Urothelium cell line (cell line): Measurements from ENCODE around the gene FGD3.
A peak's percentile ranks its signal among the peaks of the same experiment; 100 is the strongest.
"Not testable (repeated sequence)": the region's sequence is repeated elsewhere in the genome, so short reads cannot be mapped to it uniquely, and the experiment has no call there.

Source experiments
- DNase-seq: peaks from one replicate; pipeline ENCODE4 v3.0.0; 2011; ENCODE audit warnings: low spot score, mixed read lengths
- FAIRE-seq: peaks from 2 replicates; lab custom pipeline; 2011; peaks lifted over from hg19 to GRCh38; lab: Jason Lieb, UNC

Gene FGD3

GRCh38 chr9:93004561-93004960 lies 57.2 kb downstream of the FGD3 start:
- no peak for FAIRE-seq
- peak; percentile 1 for DNase-seq

GRCh38 chr9:93005876-93006275 lies 58.6 kb downstream of the FGD3 start:
- FAIRE-seq (no peak), DNase-seq (no peak)

- FAIRE-seq (no peak), DNase-seq (no peak)
Measured at GRCh38 chr9:93007529-93008058, 60.3 kb downstream of the FGD3 start.

- FAIRE-seq: no peak
- DNase-seq: no peak
Measured at GRCh38 chr9:93008457-93008856, 61.1 kb downstream of the FGD3 start.

- FAIRE-seq (no peak), DNase-seq (no peak)
Measured at GRCh38 chr9:93009337-93010015, 62.2 kb downstream of the FGD3 start.

- FAIRE-seq: no peak
Measured at GRCh38 chr9:93010056-93010455, 62.7 kb downstream of the FGD3 start.

GRCh38 chr9:93010704-93011103 lies 63.4 kb downstream of the FGD3 start:
- FAIRE-seq (no peak), DNase-seq (no peak)

More at GRCh38 chr9:93010056-93010455, 62.7 kb downstream of the FGD3 start:
- no peak for DNase-seq

GRCh38 chr9:93011114-93011513 lies 63.8 kb downstream of the FGD3 start:
- FAIRE-seq (no peak), DNase-seq (no peak)

- DNase-seq: no peak
- no peak for FAIRE-seq
Measured at GRCh38 chr9:93012963-93013855, 65.9 kb downstream of the FGD3 start.

- no peak for DNase-seq
- no peak for FAIRE-seq
Measured at GRCh38 chr9:93013856-93014582, 66.7 kb downstream of the FGD3 start.

GRCh38 chr9:93015190-93015589 lies 67.9 kb downstream of the FGD3 start:
- FAIRE-seq, DNase-seq: not testable (repeated sequence)

- FAIRE-seq: no peak
- DNase-seq: no peak
Measured at GRCh38 chr9:93017621-93018020, 70.3 kb downstream of the FGD3 start.

- DNase-seq (no peak), FAIRE-seq (no peak)
Measured at GRCh38 chr9:93020151-93020550, 72.8 kb downstream of the FGD3 start.

GRCh38 chr9:93020771-93021670 lies 73.7 kb downstream of the FGD3 start:
- DNase-seq (no peak), FAIRE-seq (no peak)

GRCh38 chr9:93022066-93022465 lies 74.7 kb downstream of the FGD3 start:
- DNase-seq (no peak), FAIRE-seq (no peak)

- FAIRE-seq (no peak), DNase-seq (no peak)
Measured at GRCh38 chr9:93022721-93023520, 75.6 kb downstream of the FGD3 start.

GRCh38 chr9:93023521-93023815 lies 76.1 kb downstream of the FGD3 start:
- DNase-seq: no peak

GRCh38 chr9:93024646-93024910 lies 77.3 kb downstream of the FGD3 start:
- FAIRE-seq (no peak), DNase-seq (no peak)

More at GRCh38 chr9:93023521-93023815, 76.1 kb downstream of the FGD3 start:
- no peak for FAIRE-seq

- DNase-seq: no peak
- FAIRE-seq: no peak
Measured at GRCh38 chr9:93024986-93025630, 77.8 kb downstream of the FGD3 start.
